IPS-20b (cell line): ENCODE results near the gene RPP14.
"Not testable (repeated sequence)": the region's sequence is repeated elsewhere in the genome, so short reads cannot be mapped to it uniquely, and the experiment has no call there.

Experiments
- H3K27ac ChIP-seq: one replicate; pipeline ENCODE4 v1.5.1; 2013; ENCODE audit warnings: low read length
- H3K27me3 ChIP-seq: 2 replicates; pipeline ENCODE4 v1.6.1; 2013; ENCODE audit warnings: mild to moderate bottlenecking, low read length, inconsistent platforms; ENCODE audit not compliant: insufficient read depth
- H3K36me3 ChIP-seq: 2 replicates; pipeline ENCODE4 v1.6.1; 2013; ENCODE audit warnings: low read depth, mild to moderate bottlenecking, inconsistent platforms, low read length, moderate library complexity; ENCODE audit not compliant: insufficient read depth
- H3K4me1 ChIP-seq: 2 replicates; pipeline ENCODE4 v1.6.1; 2013; ENCODE audit warnings: mild to moderate bottlenecking, control low read depth, inconsistent platforms, low read length, moderate library complexity; ENCODE audit not compliant: insufficient read depth
- H3K4me3 ChIP-seq: 2 replicates; pipeline ENCODE4 v1.5.1; 2013; ENCODE audit warnings: mild to moderate bottlenecking, low read length, inconsistent platforms
- H3K9ac ChIP-seq: 2 replicates; pipeline ENCODE4 v1.6.1; 2013; ENCODE audit warnings: low read depth, mild to moderate bottlenecking, inconsistent platforms, low read length, moderate library complexity
- H3K9me3 ChIP-seq: 2 replicates; pipeline ENCODE4 v1.6.1; 2013; ENCODE audit warnings: mild to moderate bottlenecking, low read depth, low read length, inconsistent platforms; ENCODE audit not compliant: insufficient read depth

RPP14 gene

GRCh38 chr3:58272891-58273290 lies 33.2 kb upstream of the RPP14 start:
- no peaks in the 10 kb centered on the region for H3K27me3 ChIP-seq
- H3K36me3 ChIP-seq = no peaks in the 10 kb centered on the region
- no peaks in the 10 kb centered on the region for H3K4me1 ChIP-seq
- no peak overlapping the region for H3K27ac ChIP-seq
- H3K4me3 ChIP-seq = no peak overlapping the region
- no peaks in the 10 kb centered on the region for H3K9me3 ChIP-seq
- H3K9ac ChIP-seq = no peak overlapping the region

DNA sequence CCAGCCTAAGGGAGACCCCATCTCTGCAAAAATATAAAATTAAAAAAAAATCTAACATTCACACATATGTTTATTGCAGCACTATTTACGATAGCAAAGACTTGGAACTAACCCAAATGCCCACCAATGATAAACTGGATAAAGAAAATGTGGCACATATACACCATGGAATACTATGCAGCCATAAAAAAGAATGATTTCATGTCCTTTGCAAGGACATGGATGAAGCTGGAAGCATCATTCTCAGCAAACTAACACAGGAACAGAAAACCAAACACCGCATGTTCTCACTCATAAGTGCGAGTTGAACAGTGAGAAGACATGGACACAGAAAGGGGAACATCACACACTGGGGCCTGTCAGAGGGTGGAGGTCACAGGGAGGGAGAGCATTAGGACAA lies 32.7 kb upstream of the RPP14 start:
- not testable (repeated sequence) for H3K4me1 ChIP-seq, H3K27me3 ChIP-seq, H3K9ac ChIP-seq, H3K4me3 ChIP-seq, H3K27ac ChIP-seq, H3K36me3 ChIP-seq, H3K9me3 ChIP-seq

- no peaks in the 10 kb centered on the region for H3K36me3 ChIP-seq
- no peak overlapping the region for H3K27ac ChIP-seq
- H3K4me1 ChIP-seq = no peaks in the 10 kb centered on the region
- no peak overlapping the region for H3K9ac ChIP-seq
- no peaks in the 10 kb centered on the region for H3K27me3 ChIP-seq
- no peaks in the 10 kb centered on the region for H3K9me3 ChIP-seq
- no peak overlapping the region for H3K4me3 ChIP-seq
Observed at GRCh38 chr3:58274027-58274614, 31.9 kb upstream of the RPP14 start.

DNA sequence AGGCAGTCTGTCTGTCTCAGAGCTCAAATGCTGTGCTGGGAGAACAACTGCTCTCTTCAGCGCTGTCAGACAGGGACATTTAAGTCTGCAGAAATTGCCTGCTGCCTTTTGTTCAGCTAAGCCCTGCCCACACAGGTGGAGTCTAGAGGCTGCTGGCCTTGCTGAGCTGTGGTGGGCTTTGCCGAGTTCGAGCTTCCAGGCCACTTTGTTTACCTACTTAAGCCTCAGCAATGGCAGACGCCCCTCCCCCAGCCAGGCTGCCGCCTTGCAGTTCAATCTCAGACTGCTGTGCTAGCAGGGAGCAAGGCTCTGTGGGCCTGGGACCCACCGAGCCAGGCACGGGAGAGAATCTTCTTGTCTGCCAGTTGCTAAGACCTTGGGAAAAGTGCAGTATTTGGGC lies 25.0 kb upstream of the RPP14 start:
- Histone ChIP-seq H3K27ac (no peak overlapping the region), H3K27me3 (no peaks in the 10 kb centered on the region), H3K9ac (no peak overlapping the region), H3K4me1 (no peaks in the 10 kb centered on the region), H3K4me3 (no peak overlapping the region), H3K9me3 (no peaks in the 10 kb centered on the region), H3K36me3 (no peaks in the 10 kb centered on the region)

GRCh38 chr3:58285334-58285733 lies 20.7 kb upstream of the RPP14 start:
- Histone ChIP-seq H3K9me3 (no peaks in the 10 kb centered on the region), H3K27me3 (no peaks in the 10 kb centered on the region), H3K4me3 (no peak overlapping the region), H3K9ac (no peak overlapping the region), H3K4me1 (no peaks in the 10 kb centered on the region), H3K36me3 (no peaks in the 10 kb centered on the region), H3K27ac (no peak overlapping the region)

DNA sequence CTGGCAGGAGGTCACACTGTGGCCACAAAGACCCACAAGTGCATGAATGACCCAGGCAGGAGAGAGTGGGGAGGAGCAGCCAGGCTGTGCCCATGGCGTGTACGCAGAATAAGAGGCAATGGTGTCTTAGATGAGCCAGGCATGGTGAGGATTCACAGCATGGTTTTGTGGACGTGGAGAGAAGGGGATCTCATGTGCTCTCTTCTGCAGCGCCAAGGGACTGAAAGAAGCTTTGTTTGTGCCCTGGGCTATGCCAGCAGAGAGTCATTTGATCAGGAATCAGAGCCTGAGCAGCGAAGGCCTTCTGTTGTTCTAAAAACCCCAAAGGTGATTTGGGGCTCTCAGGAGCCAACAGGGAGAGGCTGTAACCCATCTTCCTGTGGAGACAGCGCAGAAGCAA lies 18.7 kb upstream of the RPP14 start:
- Histone ChIP-seq H3K4me1 (no peaks in the 10 kb centered on the region), H3K36me3 (no peaks in the 10 kb centered on the region), H3K4me3 (no peak overlapping the region), H3K9me3 (no peaks in the 10 kb centered on the region), H3K9ac (no peak overlapping the region), H3K27ac (no peak overlapping the region), H3K27me3 (no peaks in the 10 kb centered on the region)

DNA sequence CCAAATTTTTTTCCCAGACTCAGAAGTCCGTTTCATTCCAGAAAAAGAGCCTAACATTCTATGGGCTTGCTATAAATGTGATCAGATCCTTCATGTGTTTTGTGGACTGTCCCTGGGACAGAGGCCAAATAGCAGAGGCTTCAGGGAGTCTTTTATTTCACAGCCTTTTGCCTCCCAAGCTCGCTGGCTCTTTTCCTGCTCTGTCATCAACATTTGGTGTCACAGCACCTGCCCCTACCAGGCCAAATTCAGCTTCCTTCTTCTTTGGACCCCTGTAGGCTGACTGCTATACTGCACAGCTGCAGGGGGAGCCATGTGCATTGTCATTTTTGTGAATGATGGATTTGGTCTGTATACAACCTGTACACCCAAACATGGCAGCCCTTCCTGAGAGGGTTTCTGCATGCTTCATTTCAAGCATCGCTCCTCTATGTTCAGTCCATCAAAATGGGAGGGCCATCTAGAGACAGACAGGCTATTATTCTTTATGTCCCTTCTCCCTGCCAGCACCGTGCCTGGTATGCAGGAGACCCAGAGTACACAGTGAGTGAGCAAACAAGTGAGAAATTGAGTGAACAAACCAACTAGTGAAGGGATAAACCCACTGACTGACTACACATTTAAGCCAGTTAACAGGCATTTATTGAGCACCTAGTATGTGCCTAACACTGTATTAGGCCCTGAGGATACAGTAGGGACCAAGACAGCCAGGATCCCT lies 17.9 kb upstream of the RPP14 start:
- no peak overlapping the region for H3K27ac ChIP-seq
- H3K27me3 ChIP-seq = no peaks in the 10 kb centered on the region
- H3K9me3 ChIP-seq = no peaks in the 10 kb centered on the region
- no peak overlapping the region for H3K4me3 ChIP-seq
- no peak overlapping the region for H3K9ac ChIP-seq
- no peaks in the 10 kb centered on the region for H3K4me1 ChIP-seq
- no peaks in the 10 kb centered on the region for H3K36me3 ChIP-seq

DNA sequence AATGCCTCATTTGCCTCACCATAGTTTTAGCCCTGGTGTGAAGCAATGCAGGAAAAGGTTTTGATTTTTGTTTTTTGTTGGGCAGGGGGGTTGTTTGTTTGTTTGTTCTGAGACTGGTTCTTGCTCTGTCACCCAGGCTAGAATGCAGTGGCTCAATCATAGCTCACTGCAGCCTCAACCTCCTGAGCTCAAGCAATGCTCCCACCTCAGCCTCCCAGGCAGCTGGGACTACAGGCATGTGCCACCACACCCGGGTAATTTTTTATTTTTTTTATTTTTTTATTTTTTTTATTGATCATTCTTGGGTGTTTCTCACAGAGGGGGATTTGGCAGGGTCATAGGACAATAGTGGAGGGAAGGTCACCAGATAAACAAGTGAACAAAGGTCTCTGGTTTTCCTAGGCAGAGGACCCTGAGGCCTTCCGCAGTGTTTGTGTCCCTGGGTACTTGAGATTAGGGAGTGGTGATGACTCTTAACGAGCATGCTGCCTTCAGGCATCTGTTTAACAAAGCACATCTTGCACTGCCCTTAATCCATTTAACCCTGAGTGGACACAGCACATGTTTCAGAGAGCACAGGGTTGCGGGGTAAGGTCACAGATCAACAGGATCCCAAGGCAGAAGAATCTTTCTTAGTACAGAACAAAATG lies 17.0 kb upstream of the RPP14 start:
- H3K9ac ChIP-seq, H3K36me3 ChIP-seq, H3K27ac ChIP-seq, H3K9me3 ChIP-seq, H3K27me3 ChIP-seq, H3K4me3 ChIP-seq, H3K4me1 ChIP-seq: not testable (repeated sequence)

DNA sequence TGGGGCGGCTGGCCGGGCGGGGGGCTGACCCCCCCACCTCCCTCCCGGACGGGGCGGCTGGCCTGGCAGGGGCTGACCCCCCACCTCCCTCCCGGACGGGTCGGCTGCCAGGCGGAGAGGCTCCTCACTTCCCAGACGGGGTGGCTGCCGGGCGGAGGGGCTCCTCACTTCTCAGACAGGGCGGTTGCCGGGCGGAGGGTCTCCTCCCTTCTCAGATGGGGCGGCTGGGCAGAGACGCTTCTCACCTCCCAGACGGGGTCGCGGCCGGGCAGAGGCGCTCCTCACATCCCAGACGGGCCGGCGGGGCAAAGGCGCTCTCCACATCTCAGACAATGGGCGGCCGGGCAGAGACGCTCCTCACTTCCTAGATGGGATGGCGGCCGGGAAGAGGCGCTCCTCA lies 15.6 kb upstream of the RPP14 start:
- not testable (repeated sequence) for H3K9me3 ChIP-seq, H3K4me1 ChIP-seq, H3K27me3 ChIP-seq, H3K4me3 ChIP-seq, H3K27ac ChIP-seq, H3K9ac ChIP-seq, H3K36me3 ChIP-seq

DNA sequence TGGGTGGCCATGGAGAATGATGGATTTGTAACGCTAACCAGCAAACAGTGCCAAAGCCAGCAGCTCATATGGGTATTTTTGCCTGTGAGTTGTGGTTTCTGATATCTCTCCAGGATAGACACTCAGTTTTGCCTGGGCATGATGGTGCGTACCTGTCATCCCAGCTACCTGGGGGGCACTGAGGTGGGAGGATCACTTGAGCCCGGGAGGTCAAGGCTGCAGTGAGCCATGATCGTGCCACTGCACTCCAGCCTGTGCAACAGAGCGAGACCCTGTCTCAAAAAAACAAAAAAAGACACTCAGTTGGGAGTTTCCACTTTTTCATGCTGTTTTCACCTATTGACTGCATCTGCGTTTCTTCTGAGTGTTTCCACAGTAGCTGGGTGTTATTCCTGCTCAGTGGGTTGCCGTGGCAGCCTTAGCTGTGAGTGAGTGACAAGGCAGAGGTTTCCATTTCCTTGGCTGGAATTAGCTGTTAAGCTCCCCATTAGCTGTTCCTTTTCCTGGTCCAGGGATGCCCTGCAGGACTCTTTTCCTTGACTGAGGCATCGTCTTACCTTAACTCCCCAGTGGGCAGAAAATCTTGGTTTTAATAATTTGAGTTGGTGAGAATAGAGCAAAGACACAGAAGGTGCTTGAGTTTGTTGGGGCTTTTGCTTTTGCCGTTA lies 14.2 kb upstream of the RPP14 start:
- Histone ChIP-seq H3K36me3 (no peaks in the 10 kb centered on the region), H3K4me3 (no peak overlapping the region), H3K4me1 (no peaks in the 10 kb centered on the region), H3K9ac (no peak overlapping the region), H3K27ac (no peak overlapping the region), H3K9me3 (no peaks in the 10 kb centered on the region), H3K27me3 (no peaks in the 10 kb centered on the region)

GRCh38 chr3:58292866-58293265 lies 13.2 kb upstream of the RPP14 start:
- no peaks in the 10 kb centered on the region for H3K27me3 ChIP-seq
- no peaks in the 10 kb centered on the region for H3K36me3 ChIP-seq
- no peak overlapping the region for H3K27ac ChIP-seq
- no peak overlapping the region for H3K9ac ChIP-seq
- H3K4me1 ChIP-seq = no peaks in the 10 kb centered on the region
- no peak overlapping the region for H3K4me3 ChIP-seq
- no peaks in the 10 kb centered on the region for H3K9me3 ChIP-seq

- Histone ChIP-seq H3K9me3 (no peaks in the 10 kb centered on the region), H3K4me1 (no peaks in the 10 kb centered on the region), H3K27me3 (no peaks in the 10 kb centered on the region), H3K27ac (no peak overlapping the region), H3K36me3 (no peaks in the 10 kb centered on the region), H3K9ac (no peak overlapping the region), H3K4me3 (no peak overlapping the region)
Observed at GRCh38 chr3:58293516-58293915, 12.5 kb upstream of the RPP14 start.
